GOT3 (cell line): Measurements from ENCODE around the gene DUXA.

Experiments used
- DNase-seq: peaks from one replicate; lab custom pipeline; 2025; ENCODE audit warnings: mixed read lengths; lab: John Stamatoyannopoulos, UW

Gene DUXA

GRCh38 chr19:57105976-57106721, 61.1 kb downstream of the DUXA start:
- no peak for DNase-seq
